HG03342 (cell line): Measurements from ENCODE around the gene RHOG.
A peak's percentile ranks its signal among the peaks of the same experiment; 100 is the strongest.
"Not testable (repeated sequence)": the region's sequence is repeated elsewhere in the genome, so short reads cannot be mapped to it uniquely, and the experiment has no call there.

ENCODE experiments used
- ATAC-seq: cut with Tn5 transposase; IDR thresholded peaks from one replicate; pipeline ENCODE4 v1.9.1; 2021; ENCODE audit warnings: mild to moderate bottlenecking, moderate library complexity; ENCODE audit not compliant: unreplicated experiment

Gene RHOG

GRCh38 chr11:3810951-3811350, 29.8 kb downstream of the RHOG start:
- no peak for ATAC-seq

GRCh38 chr11:3810446-3810845, 30.3 kb downstream of the RHOG start:
- no peak for ATAC-seq

DNA sequence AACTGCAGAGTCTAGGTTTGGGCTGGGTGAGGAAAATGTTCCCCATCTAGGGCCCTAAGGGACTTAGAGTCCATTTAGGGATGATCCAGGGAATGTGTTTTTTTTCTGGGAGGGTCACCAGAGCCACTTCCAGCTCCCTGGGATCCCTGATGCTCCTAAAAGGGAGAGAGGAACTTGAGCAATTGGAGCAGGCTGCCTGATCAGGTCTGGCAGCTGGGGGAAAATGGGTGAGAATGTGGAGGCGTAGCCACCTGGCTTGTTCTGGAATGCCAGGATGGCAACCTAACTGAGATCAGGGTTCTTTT, 31.2 kb downstream of the RHOG start:
- ATAC-seq = no peak

GRCh38 chr11:3808861-3809623, 31.7 kb downstream of the RHOG start:
- ATAC-seq = peak; percentile 78

- ATAC-seq = peak; percentile 48
Measured at GRCh38 chr11:3807909-3808860, 32.6 kb downstream of the RHOG start, which contains the start of gene PGAP2. TSS of gene PGAP2 (plus strand) at chr11:3808560. CDS start at chr11:3811260, 2,700 bp downstream.

GRCh38 chr11:3803726-3804495, 36.8 kb downstream of the RHOG start:
- no peak for ATAC-seq

- ATAC-seq = no peak
Measured at GRCh38 chr11:3802011-3802790, 38.6 kb downstream of the RHOG start.

DNA sequence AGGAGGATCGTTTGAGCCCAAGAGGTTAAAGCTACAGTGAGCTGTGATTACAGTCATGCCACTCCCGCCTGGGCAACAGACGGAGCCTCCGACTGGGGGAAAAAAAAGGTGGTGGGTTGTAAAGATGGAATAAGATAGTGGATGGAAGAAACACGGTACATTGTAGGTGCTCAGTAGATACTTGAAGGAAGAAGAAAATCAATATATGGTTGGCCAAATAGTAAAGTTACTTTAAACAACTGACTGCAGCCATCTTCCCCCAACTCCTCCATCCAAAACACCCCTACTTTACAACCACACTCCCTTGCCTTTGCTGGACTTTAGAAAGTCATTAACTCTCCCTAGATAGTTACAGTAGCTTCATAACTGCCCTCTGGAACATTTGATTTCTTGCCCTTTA, 40.9 kb downstream of the RHOG start:
- ATAC-seq = no peak

DNA sequence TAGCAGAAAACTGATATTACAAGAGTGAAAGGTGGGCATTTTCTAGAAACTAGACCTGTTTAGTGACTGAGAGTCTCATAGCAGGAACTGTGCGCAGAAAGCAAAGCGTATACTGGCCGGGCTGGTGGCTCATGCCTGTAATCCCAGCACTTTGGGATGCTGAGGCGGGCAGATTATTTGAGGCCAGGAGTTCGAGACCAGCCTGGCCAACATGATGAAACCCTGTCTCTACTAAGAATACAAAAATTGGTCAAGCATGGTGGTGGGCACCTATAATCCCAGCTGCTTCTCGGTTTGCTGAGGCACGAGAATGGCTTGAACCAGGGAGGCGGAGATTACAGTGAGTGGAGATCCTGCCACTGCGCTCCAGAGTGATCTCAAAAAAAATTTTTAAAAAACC, 41.6 kb downstream of the RHOG start:
- no peak for ATAC-seq

- ATAC-seq = peak; percentile 95
Measured at GRCh38 chr11:3797329-3798090, 43.2 kb downstream of the RHOG start, which contains the start of gene NUP98. TSS of gene NUP98 (minus strand) at chr11:3797554. CDS start at chr11:3782117, 15,437 bp downstream.

GRCh38 chr11:3796801-3797328, 43.9 kb downstream of the RHOG start:
- peak; percentile 37 for ATAC-seq

DNA sequence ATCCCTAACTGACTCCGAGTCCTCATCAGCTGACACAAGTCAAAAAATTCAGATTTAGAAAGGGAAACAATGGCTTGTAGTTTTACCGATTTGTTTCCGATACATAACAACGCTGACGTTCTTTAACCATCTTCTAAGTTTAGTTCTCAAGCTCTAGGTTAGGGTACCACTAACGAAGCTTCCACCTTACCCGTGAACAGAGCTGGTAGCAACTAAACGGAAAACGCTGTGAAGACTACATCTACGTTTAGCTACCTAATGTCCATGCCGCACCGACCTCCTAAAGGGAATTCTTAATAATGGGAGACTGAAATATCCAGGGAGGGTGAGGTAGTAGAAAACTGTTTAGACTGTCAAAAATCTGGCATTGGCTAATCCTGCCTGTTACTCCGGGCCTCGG, 44.4 kb downstream of the RHOG start:
- no peak for ATAC-seq

GRCh38 chr11:3796002-3796311, 44.8 kb downstream of the RHOG start:
- no peak for ATAC-seq

GRCh38 chr11:3795131-3796001, 45.4 kb downstream of the RHOG start:
- no peak for ATAC-seq

DNA sequence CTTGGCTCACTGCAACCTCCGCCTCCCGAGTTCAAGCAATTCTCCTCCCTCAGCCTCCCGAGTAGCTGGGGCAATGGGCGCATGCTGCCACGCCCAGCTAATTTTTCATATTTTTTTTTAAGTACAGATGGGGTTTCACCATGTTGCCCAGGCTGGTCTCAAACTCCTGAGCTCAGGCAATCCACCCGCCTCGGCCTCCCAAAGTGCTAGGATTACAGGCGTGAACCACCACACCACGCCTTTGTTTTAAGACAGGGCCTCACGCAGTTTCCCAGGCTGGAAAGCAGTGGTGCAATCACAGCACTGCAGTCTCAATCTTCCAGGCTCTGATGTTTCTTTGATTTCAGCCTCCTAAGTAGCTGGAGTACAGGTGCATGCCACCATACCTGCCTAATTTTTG, 46.4 kb downstream of the RHOG start:
- not testable (repeated sequence) for ATAC-seq

DNA sequence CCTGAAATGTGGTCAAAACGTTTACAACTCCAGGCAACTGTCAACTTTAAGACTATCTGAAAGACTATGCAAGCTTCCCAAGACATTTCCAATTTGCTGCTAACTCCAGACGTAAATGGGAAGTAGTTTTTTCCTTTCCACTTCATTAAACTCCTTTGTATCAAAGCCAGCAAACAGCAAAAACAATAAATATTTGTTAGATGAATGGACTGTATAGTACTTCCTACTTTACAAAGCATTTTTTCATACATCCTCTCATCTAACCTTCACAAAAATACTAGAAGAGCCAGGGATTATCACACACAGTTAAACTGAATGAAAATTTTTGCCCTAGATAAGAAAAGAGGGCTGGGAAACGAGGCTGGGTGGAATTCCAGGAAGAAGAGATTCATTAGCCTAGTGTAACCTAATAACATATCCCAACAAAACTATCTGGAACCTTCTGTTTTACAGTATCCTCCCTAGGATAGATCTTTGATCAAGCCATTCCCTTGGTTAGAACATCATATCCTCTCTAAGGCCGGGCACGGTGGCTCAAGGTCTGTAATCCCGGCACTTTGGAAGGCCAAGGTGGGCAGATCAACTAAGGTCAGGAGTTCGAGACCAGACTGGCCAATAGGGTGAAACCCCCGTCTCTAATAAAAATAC, 53.9 kb downstream of the RHOG start:
- no peak for ATAC-seq

DNA sequence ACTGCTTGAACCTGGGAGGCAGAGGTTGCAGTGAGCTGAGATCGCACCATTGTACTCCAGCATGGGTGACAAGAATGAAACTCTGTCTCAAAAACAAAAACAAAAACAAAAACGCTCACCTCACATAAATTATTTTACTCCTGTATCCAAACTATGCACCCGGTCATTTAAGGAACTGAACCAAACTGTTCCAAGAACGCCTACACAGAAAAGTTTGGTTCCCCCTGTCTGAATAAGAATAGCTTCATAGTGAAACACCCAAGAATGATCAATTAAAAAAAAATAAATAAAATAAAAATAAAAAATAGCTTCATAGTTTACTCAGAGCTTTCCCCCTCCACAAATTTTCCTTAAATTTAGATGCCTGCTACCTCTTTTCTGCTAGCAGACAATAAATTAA, 57.1 kb downstream of the RHOG start:
- no peak for ATAC-seq

DNA sequence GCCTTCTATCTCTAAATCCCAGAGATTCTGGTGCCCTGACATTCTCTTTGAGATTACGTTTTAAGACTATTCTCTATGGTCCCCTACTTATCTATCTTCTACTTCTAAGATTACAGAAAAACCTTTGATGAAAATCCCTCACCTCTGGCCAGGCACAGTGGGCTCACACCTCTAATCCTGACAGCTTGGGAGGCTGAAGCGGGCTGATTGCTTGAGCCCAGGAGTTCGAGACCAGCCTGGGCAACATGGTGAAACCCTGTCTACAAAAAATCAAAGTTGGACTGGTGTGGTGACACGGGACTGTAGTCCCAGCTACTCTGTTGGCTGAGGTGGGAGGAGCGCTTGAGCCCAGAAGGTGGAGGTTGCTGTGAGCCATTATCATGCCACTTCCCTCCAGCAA, 57.8 kb downstream of the RHOG start:
- ATAC-seq = no peak
